NT2/D1 (cell line): Measurements from ENCODE around the gene OOSP1.

ENCODE experiments used
- SUZ12 ChIP-seq: IDR thresholded peaks from 2 replicates; pipeline ENCODE4 v1.6.1; 2011; ENCODE audit not compliant: insufficient read length, insufficient read depth; ENCODE audit errors: extremely low read depth
- YY1 ChIP-seq: IDR thresholded peaks from 2 replicates; pipeline ENCODE4 v1.6.1; 2011; ENCODE audit not compliant: insufficient read length, insufficient read depth
- ZNF274 ChIP-seq: IDR thresholded peaks from 2 replicates; pipeline ENCODE4 v1.6.1; 2011; ENCODE audit warnings: mild to moderate bottlenecking, low read depth, low read length

- no peak for TF ChIP-seq YY1
- TF ChIP-seq ZNF274, result no peak
- no peak for TF ChIP-seq SUZ12
These were observed 6.5 kb downstream of the OOSP1 start for GRCh38 chr11:59944720-59945119.
